ENCODE results near the gene FHOD3.

FHOD3 gene

GRCh38 chr18:36766836-36767235 is 469.3 kb downstream of the FHOD3 start:
- no peak for DNase-seq

- no peak for DNase-seq
These were observed 471.7 kb downstream of the FHOD3 start for GRCh38 chr18:36769172-36769571.

- no peak for DNase-seq
These were observed 472.2 kb downstream of the FHOD3 start for GRCh38 chr18:36769611-36770314.

GRCh38 chr18:36770315-36770946 is 472.9 kb downstream of the FHOD3 start:
- DNase-seq: no peak

GRCh38 chr18:36771245-36771644 is 473.7 kb downstream of the FHOD3 start:
- DNase-seq: no peak

GRCh38 chr18:36772241-36772723 is 474.8 kb downstream of the FHOD3 start:
- DNase-seq: no peak

GRCh38 chr18:36775396-36775795 is 477.9 kb downstream of the FHOD3 start:
- no peak for DNase-seq

- no peak for DNase-seq
These were observed 479.1 kb downstream of the FHOD3 start for GRCh38 chr18:36776650-36777049.

- DNase-seq: no peak
These were observed 480.1 kb downstream of the FHOD3 start for GRCh38 chr18:36777566-36777965.

GRCh38 chr18:36780748-36781147 is 483.2 kb downstream of the FHOD3 start:
- no peak for DNase-seq

- no peak for DNase-seq
These were observed 485.2 kb downstream of the FHOD3 start for GRCh38 chr18:36782710-36783109.

- DNase-seq: no peak
These were observed 486.3 kb downstream of the FHOD3 start for GRCh38 chr18:36783792-36784191.

GRCh38 chr18:36786686-36787085 is 489.2 kb downstream of the FHOD3 start:
- DNase-seq: no peak

GRCh38 chr18:36792634-36793283 is 495.2 kb downstream of the FHOD3 start:
- no peak for DNase-seq

GRCh38 chr18:36798738-36799473 is 501.4 kb downstream of the FHOD3 start:
- no peak for DNase-seq

GRCh38 chr18:36805105-36805504 is 507.6 kb downstream of the FHOD3 start:
- no peak for DNase-seq

GRCh38 chr18:36808681-36809080 is 511.2 kb downstream of the FHOD3 start:
- no peak for DNase-seq

GRCh38 chr18:36809590-36810381 is 512.3 kb downstream of the FHOD3 start:
- DNase-seq: peak; percentile 69 to 73

- no peak for DNase-seq
These were observed 513.9 kb downstream of the FHOD3 start for GRCh38 chr18:36811430-36811829.

GRCh38 chr18:36811955-36812354 is 514.4 kb downstream of the FHOD3 start:
- no peak for DNase-seq

- DNase-seq: no peak
These were observed 515.2 kb downstream of the FHOD3 start for GRCh38 chr18:36812678-36813077.

GRCh38 chr18:36813101-36813775 is 515.7 kb downstream of the FHOD3 start:
- DNase-seq: no peak

Data from inflammatory macrophage (primary cell).